Measurements from ENCODE around the gene ACVR2A. TPM values are rescaled to one million over a fixed set of nuclear protein-coding genes. Genes with fewer than 3 reads are reported as not detected.

The ACVR2A gene
- total RNA-seq, 1 donor from 2014 or later: 11.1 TPM

DNA sequence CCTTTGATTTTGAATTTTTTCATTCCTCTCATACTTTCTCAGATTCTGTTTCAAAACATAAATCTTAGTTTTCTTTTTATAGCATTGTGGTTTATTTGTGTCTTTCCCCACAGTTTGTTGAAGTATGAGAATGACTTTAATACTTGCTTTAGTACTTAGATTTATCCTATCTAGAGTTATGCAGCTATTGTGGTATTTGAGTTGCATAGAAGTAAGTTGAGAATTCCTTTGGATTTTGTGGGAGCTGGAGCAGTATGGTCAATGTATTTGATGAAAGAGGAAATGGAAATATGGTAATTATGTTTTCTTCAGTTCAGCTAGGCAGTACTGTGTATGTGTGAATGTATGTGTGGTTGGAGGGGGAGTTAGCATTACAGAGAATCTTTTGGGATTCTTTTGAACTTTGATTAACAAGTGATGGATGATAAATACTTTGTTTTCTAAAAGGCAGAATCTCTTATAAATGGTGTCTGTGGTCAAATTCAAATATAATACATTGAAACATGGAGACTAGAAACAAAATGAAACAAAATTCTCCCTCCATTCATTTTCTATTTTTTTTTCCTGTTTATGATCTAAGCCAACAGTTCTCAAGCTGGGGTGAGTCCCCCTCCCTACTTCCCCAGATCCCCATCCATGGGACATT is 3.0 kb downstream of the ACVR2A start:
- DNase-seq: no peak
- H3K4me3 ChIP-seq: no peak overlapping the region
- intact Hi-C loops (cut with micrococcal nuclease): no loop called here
- TF ChIP-seq, protein P1, sequence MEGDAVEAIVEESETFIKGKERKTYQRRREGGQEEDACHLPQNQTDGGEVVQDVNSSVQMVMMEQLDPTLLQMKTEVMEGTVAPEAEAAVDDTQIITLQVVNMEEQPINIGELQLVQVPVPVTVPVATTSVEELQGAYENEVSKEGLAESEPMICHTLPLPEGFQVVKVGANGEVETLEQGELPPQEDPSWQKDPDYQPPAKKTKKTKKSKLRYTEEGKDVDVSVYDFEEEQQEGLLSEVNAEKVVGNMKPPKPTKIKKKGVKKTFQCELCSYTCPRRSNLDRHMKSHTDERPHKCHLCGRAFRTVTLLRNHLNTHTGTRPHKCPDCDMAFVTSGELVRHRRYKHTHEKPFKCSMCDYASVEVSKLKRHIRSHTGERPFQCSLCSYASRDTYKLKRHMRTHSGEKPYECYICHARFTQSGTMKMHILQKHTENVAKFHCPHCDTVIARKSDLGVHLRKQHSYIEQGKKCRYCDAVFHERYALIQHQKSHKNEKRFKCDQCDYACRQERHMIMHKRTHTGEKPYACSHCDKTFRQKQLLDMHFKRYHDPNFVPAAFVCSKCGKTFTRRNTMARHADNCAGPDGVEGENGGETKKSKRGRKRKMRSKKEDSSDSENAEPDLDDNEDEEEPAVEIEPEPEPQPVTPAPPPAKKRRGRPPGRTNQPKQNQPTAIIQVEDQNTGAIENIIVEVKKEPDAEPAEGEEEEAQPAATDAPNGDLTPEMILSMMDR (IDR thresholded peaks at IDR 0.05; ENCODE audit: borderline replicate concordance): no peak
- no peaks in the 10 kb centered on the region for H3K27me3 ChIP-seq (ENCODE audit: low read depth)
- H3K27ac ChIP-seq (replicated peaks): no peak overlapping the region
- H3K9me3 ChIP-seq (replicated peaks): no peaks in the 10 kb centered on the region
- no peaks in the 10 kb centered on the region for H3K36me3 ChIP-seq
- H3K4me1 ChIP-seq: peaks cover 59% of the 10 kb centered on the region

GRCh38 chr2:147850838-147851237 is 6.0 kb downstream of the ACVR2A start:
- Histone ChIP-seq H3K4me3 (no peak overlapping the region), H3K27ac (replicated peaks) (no peak overlapping the region), H3K9me3 (replicated peaks) (no peaks in the 10 kb centered on the region), H3K36me3 (no peaks in the 10 kb centered on the region), H3K4me1 (peaks cover 54% of the 10 kb centered on the region), H3K27me3 (ENCODE audit: low read depth) (no peaks in the 10 kb centered on the region)
- TF ChIP-seq, protein P1 (IDR thresholded peaks at IDR 0.05; ENCODE audit: borderline replicate concordance): no peak
- intact Hi-C loops (cut with micrococcal nuclease): no loop called here
- no peak for DNase-seq

GRCh38 chr2:147851244-147851930 is 6.6 kb downstream of the ACVR2A start:
- no peaks in the 10 kb centered on the region for H3K9me3 ChIP-seq (replicated peaks)
- no peak overlapping the region for H3K4me3 ChIP-seq
- TF ChIP-seq, protein P1 (IDR thresholded peaks at IDR 0.05; ENCODE audit: borderline replicate concordance): no peak
- peaks cover 53% of the 10 kb centered on the region for H3K4me1 ChIP-seq
- no peak for DNase-seq
- intact Hi-C loops (cut with micrococcal nuclease): no loop called here
- no peak overlapping the region for H3K27ac ChIP-seq (replicated peaks)
- no peaks in the 10 kb centered on the region for H3K36me3 ChIP-seq
- no peaks in the 10 kb centered on the region for H3K27me3 ChIP-seq (ENCODE audit: low read depth)

GRCh38 chr2:147854557-147855134 is 9.8 kb downstream of the ACVR2A start:
- TF ChIP-seq, protein P1 (IDR thresholded peaks at IDR 0.05; ENCODE audit: borderline replicate concordance): no peak
- no peaks in the 10 kb centered on the region for H3K27me3 ChIP-seq (ENCODE audit: low read depth)
- H3K36me3 ChIP-seq: no peaks in the 10 kb centered on the region
- H3K27ac ChIP-seq (replicated peaks): no peak overlapping the region
- DNase-seq: no peak
- intact Hi-C loops (cut with micrococcal nuclease): no loop called here
- H3K4me3 ChIP-seq: no peak overlapping the region
- H3K4me1 ChIP-seq: peaks cover 62% of the 10 kb centered on the region
- no peaks in the 10 kb centered on the region for H3K9me3 ChIP-seq (replicated peaks)

DNA sequence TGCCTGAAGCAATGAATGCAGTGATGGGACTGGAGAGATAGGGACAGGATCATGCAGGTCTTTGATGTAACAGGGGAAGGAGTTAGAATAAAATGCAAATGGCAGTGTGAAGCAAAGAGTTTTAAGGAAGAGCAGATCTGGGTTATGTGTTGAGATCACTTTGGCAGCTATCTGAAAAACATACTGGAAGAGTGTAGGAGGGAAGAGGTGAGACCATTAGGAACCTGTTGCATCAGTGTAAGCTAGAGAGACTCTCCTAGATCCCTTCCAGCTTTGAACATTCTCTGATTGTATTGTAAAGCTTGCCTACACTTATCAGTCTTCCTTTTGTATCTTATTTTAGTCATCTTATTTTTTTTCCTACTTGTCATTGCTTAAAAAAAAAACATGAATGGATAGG is 10.5 kb downstream of the ACVR2A start:
- H3K27ac ChIP-seq (replicated peaks): no peak overlapping the region
- peaks cover 68% of the 10 kb centered on the region for H3K4me1 ChIP-seq
- TF ChIP-seq, protein P1 (IDR thresholded peaks at IDR 0.05; ENCODE audit: borderline replicate concordance): no peak
- intact Hi-C loops (cut with micrococcal nuclease): no loop called here
- H3K9me3 ChIP-seq (replicated peaks): no peaks in the 10 kb centered on the region
- H3K4me3 ChIP-seq: no peak overlapping the region
- no peaks in the 10 kb centered on the region for H3K36me3 ChIP-seq
- H3K27me3 ChIP-seq (ENCODE audit: low read depth): no peaks in the 10 kb centered on the region
- no peak for DNase-seq

Measured in left ventricle myocardium inferior (tissue), 1 donor.